ENCODE data around the gene MYBBP1A.
"Not testable (repeated sequence)": the region's sequence is repeated elsewhere in the genome, so short reads cannot be mapped to it uniquely, and the experiment has no call there.

Gene MYBBP1A

GRCh38 chr17:4594406-4594805 is 39.2 kb upstream of the MYBBP1A start:
- H3K4me3 ChIP-seq (ENCODE audit: low read depth, low read length) = no peak overlapping the region
- no peak for DNase-seq (ENCODE audit: low read depth)
- TF ChIP-seq, protein P1, sequence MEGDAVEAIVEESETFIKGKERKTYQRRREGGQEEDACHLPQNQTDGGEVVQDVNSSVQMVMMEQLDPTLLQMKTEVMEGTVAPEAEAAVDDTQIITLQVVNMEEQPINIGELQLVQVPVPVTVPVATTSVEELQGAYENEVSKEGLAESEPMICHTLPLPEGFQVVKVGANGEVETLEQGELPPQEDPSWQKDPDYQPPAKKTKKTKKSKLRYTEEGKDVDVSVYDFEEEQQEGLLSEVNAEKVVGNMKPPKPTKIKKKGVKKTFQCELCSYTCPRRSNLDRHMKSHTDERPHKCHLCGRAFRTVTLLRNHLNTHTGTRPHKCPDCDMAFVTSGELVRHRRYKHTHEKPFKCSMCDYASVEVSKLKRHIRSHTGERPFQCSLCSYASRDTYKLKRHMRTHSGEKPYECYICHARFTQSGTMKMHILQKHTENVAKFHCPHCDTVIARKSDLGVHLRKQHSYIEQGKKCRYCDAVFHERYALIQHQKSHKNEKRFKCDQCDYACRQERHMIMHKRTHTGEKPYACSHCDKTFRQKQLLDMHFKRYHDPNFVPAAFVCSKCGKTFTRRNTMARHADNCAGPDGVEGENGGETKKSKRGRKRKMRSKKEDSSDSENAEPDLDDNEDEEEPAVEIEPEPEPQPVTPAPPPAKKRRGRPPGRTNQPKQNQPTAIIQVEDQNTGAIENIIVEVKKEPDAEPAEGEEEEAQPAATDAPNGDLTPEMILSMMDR (IDR thresholded peaks at IDR 0.05; ENCODE audit: low read depth, low read length, missing control alignments) = no peak

DNA sequence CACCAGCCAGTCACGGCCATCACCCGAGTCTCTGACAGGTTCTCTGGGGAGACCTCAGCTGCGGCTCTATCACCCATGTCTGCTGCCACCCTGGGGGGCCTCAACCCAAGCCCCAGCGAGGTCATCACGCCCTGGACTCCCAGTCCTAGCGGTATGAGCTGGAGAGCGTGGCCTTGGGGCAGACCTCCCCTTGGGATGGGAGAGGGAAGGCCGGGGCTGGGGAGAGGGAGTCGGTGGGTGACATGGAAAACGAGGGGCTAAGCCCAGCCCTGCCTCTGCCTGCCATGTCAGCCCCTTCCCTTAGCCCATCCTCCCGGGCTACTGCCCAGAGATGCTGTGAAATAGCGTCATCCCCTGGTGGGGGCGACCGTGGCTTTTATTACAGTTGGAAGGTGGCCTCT is 37.8 kb upstream of the MYBBP1A start:
- TF ChIP-seq, protein P1 (IDR thresholded peaks at IDR 0.05; ENCODE audit: low read depth, low read length, missing control alignments) = no peak
- DNase-seq (ENCODE audit: low read depth) = no peak
- H3K4me3 ChIP-seq (ENCODE audit: low read depth, low read length) = no peak overlapping the region

- no peak for DNase-seq (ENCODE audit: low read depth)
- TF ChIP-seq, protein P1 (IDR thresholded peaks at IDR 0.05; ENCODE audit: low read depth, low read length, missing control alignments) = no peak
- no peak overlapping the region for H3K4me3 ChIP-seq (ENCODE audit: low read depth, low read length)
Observed at GRCh38 chr17:4592240-4593005, 37.2 kb upstream of the MYBBP1A start.

DNA sequence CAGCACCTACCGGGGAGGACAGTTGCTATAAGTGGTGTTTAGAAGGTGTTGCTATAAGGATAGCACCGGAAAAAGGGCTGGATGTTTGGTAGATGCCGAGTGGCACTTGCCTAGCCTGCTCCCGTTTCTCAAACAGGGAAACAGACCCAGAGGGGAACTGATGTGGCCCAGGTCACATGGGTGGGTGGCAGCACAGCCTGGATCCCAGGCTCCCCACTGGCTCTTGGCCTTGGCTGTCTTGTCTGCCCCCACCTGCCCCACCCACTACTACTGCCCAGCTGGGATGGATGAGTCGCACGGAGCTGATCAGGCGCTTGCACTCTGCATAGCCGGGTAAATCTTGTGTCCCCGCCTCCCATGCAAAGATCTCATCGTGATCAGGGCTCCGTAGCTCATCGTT is 36.3 kb upstream of the MYBBP1A start:
- H3K4me3 ChIP-seq (ENCODE audit: low read depth, low read length) = no peak overlapping the region
- TF ChIP-seq, protein P1 (IDR thresholded peaks at IDR 0.05; ENCODE audit: low read depth, low read length, missing control alignments) = no peak
- DNase-seq (ENCODE audit: low read depth) = no peak

DNA sequence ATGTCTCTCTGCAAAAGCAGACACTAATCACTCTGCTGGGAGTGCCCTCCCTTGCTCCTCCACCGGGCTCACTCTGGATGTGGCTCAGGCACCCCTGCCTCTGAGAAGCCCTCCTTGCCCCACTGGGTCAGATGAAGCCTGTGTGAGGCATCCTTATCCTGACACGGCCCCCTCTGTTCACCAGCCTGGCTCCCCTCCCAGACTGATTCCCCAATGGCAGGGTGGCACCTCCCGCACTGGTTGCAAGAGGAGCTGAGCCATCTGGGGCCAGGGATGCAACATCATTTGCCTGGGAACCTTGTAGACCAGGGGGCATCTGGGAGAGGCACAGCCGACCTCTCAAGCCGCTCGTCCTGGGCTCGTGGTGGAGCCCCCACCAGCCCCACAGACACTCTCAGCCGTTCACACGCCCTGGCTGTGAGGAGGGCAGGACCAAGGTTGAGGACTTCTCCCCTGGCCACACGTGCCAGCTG is 35.8 kb upstream of the MYBBP1A start:
- TF ChIP-seq, protein P1 (IDR thresholded peaks at IDR 0.05; ENCODE audit: low read depth, low read length, missing control alignments) = no peak
- H3K4me3 ChIP-seq (ENCODE audit: low read depth, low read length) = no peak overlapping the region
- no peak for DNase-seq (ENCODE audit: low read depth)

GRCh38 chr17:4590042-4590441 is 34.9 kb upstream of the MYBBP1A start:
- H3K4me3 ChIP-seq (ENCODE audit: low read depth, low read length); DNase-seq (ENCODE audit: low read depth): not testable (repeated sequence)

DNA sequence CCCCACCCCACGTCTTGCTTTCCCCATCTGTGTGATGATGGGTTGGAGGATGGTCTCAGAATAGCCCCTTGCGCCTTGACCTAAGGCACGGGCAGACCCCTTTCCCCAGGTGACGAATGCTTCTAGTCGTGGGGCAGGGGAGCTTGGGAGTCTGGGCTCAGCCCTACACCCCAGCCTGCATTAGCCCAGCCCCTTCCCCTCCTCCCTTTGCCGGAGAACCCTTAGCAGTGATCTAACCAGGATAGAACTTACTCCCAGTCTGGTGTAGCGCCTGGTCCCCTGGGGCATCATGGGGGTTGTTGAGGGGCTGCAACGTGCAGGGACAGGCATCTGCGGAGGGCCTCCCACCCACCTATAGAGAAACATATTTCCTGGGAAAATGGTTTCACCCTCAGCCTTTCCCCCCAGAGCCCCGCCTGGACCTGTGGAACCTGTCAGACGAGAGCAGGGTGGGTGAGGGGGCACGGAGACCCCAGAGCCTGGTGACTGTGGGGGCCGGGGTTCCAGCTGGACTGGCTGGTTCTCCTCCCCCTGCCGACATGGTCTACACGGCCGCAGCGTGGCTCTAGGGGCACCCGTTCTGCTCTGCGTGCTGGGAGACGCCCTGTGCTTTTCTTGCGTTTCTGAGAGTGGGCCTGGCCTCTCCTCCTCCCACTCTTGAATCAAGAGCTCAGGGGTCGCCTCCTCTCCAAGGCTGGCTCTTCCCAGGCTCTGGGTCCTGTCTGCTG is 33.9 kb upstream of the MYBBP1A start:
- H3K4me3 ChIP-seq (ENCODE audit: low read depth, low read length) = no peak overlapping the region
- DNase-seq (ENCODE audit: low read depth) = no peak
- TF ChIP-seq, protein P1 (IDR thresholded peaks at IDR 0.05; ENCODE audit: low read depth, low read length, missing control alignments) = no peak
